Gastrocnemius medialis (tissue), 4 donors: ENCODE results near the gene MED12L. TPM values are rescaled to one million over a fixed set of nuclear protein-coding genes. Genes with fewer than 3 reads are reported as not detected.

Experiments
- ATAC-seq, 2 donors: fragments of 150-250 bp; one replicate each; pipeline ENCODE4 v1.9.1; 2016
- DNase-seq, 2 donors: peaks; one replicate each; pipeline ENCODE4 v3.0.0-alpha.2; 2019
- H3K27ac ChIP-seq, 4 donors: fragments of 200-600 bp; sonication (generic); 1 replicate in 1 of 4; 2 replicates in 3 of 4; pipeline ENCODE4 v1.5.1; 2016 to 2018; ENCODE audit warnings: mild to moderate bottlenecking in 2 of 4, moderate library complexity in 1 of 4
- H3K27me3 ChIP-seq, 3 donors: fragments of 200-600 bp; sonication (generic) in 2 of 3; 1 replicate in 1 of 3; 2 replicates in 2 of 3; pipeline versions ENCODE4 v1.5.1 to v1.6.0; 2016 to 2019; ENCODE audit warnings: mild to moderate bottlenecking in 1 of 3, moderate library complexity in 1 of 3
- H3K36me3 ChIP-seq, 2 donors: fragments of 200-600 bp; sonication (generic) in 1 of 2; one replicate each; pipeline ENCODE4 v1.5.1; 2017 to 2018
- H3K4me1 ChIP-seq, 2 donors: fragments of 200-600 bp; sonication (generic) in 1 of 2; one replicate each; pipeline ENCODE4 v1.5.1; 2016 to 2017; ENCODE audit warnings: mild to moderate bottlenecking in 2 of 2
- H3K4me3 ChIP-seq, 4 donors: fragments of 200-600 bp; sonication (generic) in 3 of 4; 1 replicate in 1 of 4; 2 replicates in 3 of 4; pipeline ENCODE4 v1.5.1; 2016 to 2019; ENCODE audit warnings: mild to moderate bottlenecking in 2 of 4
- H3K9me3 ChIP-seq, 3 donors: fragments of 200-600 bp; sonication (generic) in 2 of 3; 1 replicate in 1 of 3; 2 replicates in 2 of 3; pipeline ENCODE4 v1.5.1; 2016 to 2019
- POLR2A ChIP-seq, 2 donors: fragments of 450-650 bp; IDR thresholded peaks; one replicate each; pipeline ENCODE4 v1.6.1; 2017; ENCODE audit warnings: antibody characterized with exemption in 2 of 2, mild to moderate bottlenecking in 2 of 2, moderate library complexity in 2 of 2
- in situ Hi-C, 4 donors: fragments of 200-750 bp; cut with MboI; loops; one replicate each; pipeline versions ENCODE4 v1.15.0 to v1.8.0; 2017; ENCODE audit warnings: low sequenced_read_pairs in 4 of 4
- intact Hi-C: fragments of 100-400 bp; cut with DNase I; formaldehyde crosslinking; loops from one replicate; pipeline ENCODE4 v1.15.1; 2023; ENCODE audit warnings: low total_unique reads
- total RNA-seq, 4 donors: library from RNA; depleted of rRNA; stranded (reverse); fragments of >200 nt; gene quantifications; one replicate each; pipeline versions ENCODE4 v1.1.0 to v1.2.3, GENCODE V29; 2016
- TF ChIP-seq, protein P1 (sequence below), 5 experiments: fragments of 450-650 bp in 3 of 5; fragments of 200-600 bp in 2 of 5; sonication (generic) in 2 of 5; IDR thresholded peaks in 4 of 5; conservative IDR thresholded peaks in 1 of 5; 1 replicate in 4 of 5; 2 replicates in 1 of 5; pipeline ENCODE4 v1.5.1; 2016 to 2019; ENCODE audit warnings: antibody characterized with exemption in 5 of 5, mild to moderate bottlenecking in 3 of 5, moderate library complexity in 3 of 5

Gene MED12L
- total RNA-seq, 4 donors from 2014 or later = 0.05 to 1.2 (median 0.10) TPM

DNA sequence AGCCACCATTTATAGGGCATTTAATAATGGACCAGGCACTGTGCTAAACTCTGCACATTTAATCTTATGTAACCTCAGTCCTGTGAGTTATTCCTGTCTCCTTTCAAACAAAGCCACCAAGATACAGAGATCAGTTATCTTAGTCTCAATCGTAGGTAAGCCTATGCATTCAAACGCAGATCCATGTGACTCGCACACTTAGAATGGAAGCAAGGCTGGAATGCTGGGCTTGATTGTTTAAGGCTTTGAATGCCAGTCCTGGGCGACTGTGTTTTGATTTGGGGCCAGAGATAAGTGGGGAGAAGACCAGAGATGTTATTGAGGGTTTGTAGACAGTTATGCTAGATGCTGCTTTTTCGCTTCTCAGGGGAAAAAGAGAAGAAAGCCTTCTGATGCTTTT, 22.2 kb downstream of the MED12L start:
- DNase-seq (no peak), ATAC-seq (no peak)
- TF ChIP-seq, protein P1, sequence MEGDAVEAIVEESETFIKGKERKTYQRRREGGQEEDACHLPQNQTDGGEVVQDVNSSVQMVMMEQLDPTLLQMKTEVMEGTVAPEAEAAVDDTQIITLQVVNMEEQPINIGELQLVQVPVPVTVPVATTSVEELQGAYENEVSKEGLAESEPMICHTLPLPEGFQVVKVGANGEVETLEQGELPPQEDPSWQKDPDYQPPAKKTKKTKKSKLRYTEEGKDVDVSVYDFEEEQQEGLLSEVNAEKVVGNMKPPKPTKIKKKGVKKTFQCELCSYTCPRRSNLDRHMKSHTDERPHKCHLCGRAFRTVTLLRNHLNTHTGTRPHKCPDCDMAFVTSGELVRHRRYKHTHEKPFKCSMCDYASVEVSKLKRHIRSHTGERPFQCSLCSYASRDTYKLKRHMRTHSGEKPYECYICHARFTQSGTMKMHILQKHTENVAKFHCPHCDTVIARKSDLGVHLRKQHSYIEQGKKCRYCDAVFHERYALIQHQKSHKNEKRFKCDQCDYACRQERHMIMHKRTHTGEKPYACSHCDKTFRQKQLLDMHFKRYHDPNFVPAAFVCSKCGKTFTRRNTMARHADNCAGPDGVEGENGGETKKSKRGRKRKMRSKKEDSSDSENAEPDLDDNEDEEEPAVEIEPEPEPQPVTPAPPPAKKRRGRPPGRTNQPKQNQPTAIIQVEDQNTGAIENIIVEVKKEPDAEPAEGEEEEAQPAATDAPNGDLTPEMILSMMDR (IDR thresholded peaks at IDR 0.05 in 4 of 5, conservative IDR thresholded peaks at IDR 0.05 in 1 of 5) = no peak
- no peak for TF ChIP-seq POLR2A (IDR thresholded peaks at IDR 0.05)
- Histone ChIP-seq H3K36me3 (no peaks in the 10 kb centered on the region), H3K4me3 (no peak overlapping the region), H3K27me3 (no peaks in the 10 kb centered on the region), H3K9me3 (no peaks in the 10 kb centered on the region), H3K27ac (no peak overlapping the region), H3K4me1 (no peaks in the 10 kb centered on the region)
- intact Hi-C loops (no loop called here), in situ Hi-C loops (no loop called here)

DNA sequence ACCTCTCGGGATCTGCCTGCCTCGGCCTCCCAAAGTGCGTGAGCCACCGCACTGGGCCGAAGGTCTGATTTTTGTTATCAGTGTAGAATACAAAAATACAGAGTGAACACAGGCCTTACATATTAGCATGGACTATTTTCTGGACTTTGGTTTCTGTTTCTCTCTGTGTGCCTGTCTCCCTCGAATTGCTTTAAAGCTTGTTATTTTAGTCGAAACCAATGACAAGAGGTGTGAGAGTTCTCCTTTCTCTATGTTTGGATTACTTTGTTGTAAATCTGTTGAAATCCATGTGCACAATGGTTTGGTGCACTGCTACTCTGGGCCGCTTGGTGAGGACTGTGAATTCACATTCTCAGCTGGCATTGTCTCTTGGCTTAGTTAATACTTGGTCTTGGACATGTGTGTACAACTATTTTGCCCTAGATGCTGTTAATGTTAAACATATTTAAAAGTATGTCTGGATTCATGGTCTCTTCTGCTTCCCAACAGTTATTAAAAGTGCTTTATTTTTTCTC, 23.9 kb downstream of the MED12L start:
- Histone ChIP-seq H3K9me3 (no peaks in the 10 kb centered on the region), H3K4me1 (no peaks in the 10 kb centered on the region), H3K4me3 (no peak overlapping the region), H3K27me3 (no peaks in the 10 kb centered on the region), H3K36me3 (no peaks in the 10 kb centered on the region), H3K27ac (no peak overlapping the region)
- in situ Hi-C loops (no loop called here), intact Hi-C loops (no loop called here)
- no peak for DNase-seq
- TF ChIP-seq, protein P1 (IDR thresholded peaks at IDR 0.05 in 4 of 5, conservative IDR thresholded peaks at IDR 0.05 in 1 of 5) = no peak
- no peak for TF ChIP-seq POLR2A (IDR thresholded peaks at IDR 0.05)
- ATAC-seq = no peak

DNA sequence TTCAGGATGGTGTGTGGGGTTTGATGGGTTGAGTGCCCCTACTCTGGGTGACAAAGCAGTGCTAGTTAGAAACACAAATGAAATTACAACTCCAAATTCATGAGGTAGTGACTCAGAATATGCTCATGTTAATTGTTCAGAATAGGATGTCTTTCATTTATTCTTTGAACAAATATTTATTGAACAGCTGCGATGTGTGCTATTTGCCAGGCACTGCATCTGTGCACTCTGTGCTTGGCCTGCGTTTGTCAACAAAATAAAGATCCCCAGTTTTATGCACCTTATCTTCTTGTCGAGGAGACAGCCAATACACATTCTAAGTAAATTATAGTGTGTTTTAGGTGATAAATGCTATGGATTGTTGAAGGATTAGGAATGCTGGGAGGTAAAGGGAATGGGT, 27.3 kb downstream of the MED12L start:
- Histone ChIP-seq H3K27me3 (no peaks in the 10 kb centered on the region), H3K4me3 (no peak overlapping the region), H3K27ac (no peak overlapping the region), H3K4me1 (no peaks in the 10 kb centered on the region), H3K36me3 (no peaks in the 10 kb centered on the region), H3K9me3 (no peaks in the 10 kb centered on the region)
- intact Hi-C loops (no loop called here), in situ Hi-C loops (no loop called here)
- DNase-seq (no peak), ATAC-seq (no peak)
- TF ChIP-seq, protein P1 (IDR thresholded peaks at IDR 0.05 in 4 of 5, conservative IDR thresholded peaks at IDR 0.05 in 1 of 5) = no peak
- TF ChIP-seq POLR2A (IDR thresholded peaks at IDR 0.05) = no peak

DNA sequence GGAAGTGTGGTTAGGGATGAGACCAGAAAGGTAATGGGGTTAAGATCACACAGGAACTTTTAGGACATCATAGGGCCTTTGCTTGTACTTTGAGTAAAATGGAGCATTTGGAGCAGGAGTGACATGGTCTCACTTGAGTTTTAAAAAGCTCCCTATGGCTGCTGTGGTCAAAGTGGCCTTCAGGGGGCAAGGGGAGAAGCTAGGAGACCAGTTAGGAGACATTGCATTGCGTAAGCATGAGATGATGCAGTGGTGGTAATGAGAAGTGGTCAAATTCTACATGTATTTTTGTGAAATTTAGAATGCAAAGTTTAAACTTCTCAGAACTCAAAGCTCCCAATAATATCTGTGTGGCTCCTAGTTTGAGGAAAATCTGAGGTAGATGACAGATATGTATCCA, 27.9 kb downstream of the MED12L start:
- intact Hi-C loops (no loop called here), in situ Hi-C loops (no loop called here)
- Histone ChIP-seq H3K36me3 (no peaks in the 10 kb centered on the region), H3K27me3 (no peaks in the 10 kb centered on the region), H3K4me1 (no peaks in the 10 kb centered on the region), H3K27ac (no peak overlapping the region), H3K9me3 (no peaks in the 10 kb centered on the region), H3K4me3 (no peak overlapping the region)
- ATAC-seq = no peak
- TF ChIP-seq, protein P1 (IDR thresholded peaks at IDR 0.05 in 4 of 5, conservative IDR thresholded peaks at IDR 0.05 in 1 of 5) = no peak
- TF ChIP-seq POLR2A (IDR thresholded peaks at IDR 0.05) = no peak
- no peak for DNase-seq

DNA sequence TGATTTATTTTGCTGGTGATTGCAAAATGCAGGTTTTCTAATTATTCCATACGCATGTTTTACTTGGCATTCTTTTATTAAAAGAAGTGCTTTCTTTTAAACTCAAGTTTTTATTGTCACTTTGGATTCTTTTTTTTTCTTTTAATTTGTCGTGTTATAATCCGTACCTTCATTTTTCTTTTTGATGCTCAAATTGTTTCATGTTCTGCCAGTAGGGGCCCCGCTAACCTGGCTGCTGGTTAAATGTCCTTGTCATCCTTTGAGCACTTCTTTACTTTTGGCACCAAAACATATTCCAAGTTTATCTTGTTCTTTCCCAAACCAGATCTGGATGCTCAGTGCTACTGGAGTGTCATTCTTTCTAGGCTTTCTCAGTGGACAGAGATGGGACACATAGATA, 31.6 kb downstream of the MED12L start:
- Histone ChIP-seq H3K4me3 (no peak overlapping the region), H3K36me3 (no peaks in the 10 kb centered on the region), H3K27ac (no peak overlapping the region), H3K4me1 (no peaks in the 10 kb centered on the region), H3K27me3 (no peaks in the 10 kb centered on the region), H3K9me3 (no peaks in the 10 kb centered on the region)
- in situ Hi-C loops (no loop called here), intact Hi-C loops (no loop called here)
- DNase-seq (no peak), ATAC-seq (no peak)
- TF ChIP-seq POLR2A (IDR thresholded peaks at IDR 0.05) = no peak
- TF ChIP-seq, protein P1 (IDR thresholded peaks at IDR 0.05 in 4 of 5, conservative IDR thresholded peaks at IDR 0.05 in 1 of 5) = no peak
